ENCODE data around the gene EID2.

The EID2 gene

GRCh38 chr19:39542206-39542605, 2.2 kb upstream of the EID2 start:
- no peak for TF ChIP-seq Cebpa-rat (IDR thresholded peaks at IDR 0.05)
- Histone ChIP-seq H3K27ac (no peak overlapping the region), H3K9me3 (no peaks in the 10 kb centered on the region), H3K36me3 (peaks cover 4% of the 10 kb centered on the region; the same call in 1 of the 2 replicates), H3K4me3 (no peak overlapping the region), H3K9ac (no peak overlapping the region), H3K4me1 (peaks cover 30% of the 10 kb centered on the region), H4K20me1 (peaks cover 25% of the 10 kb centered on the region), H3K4me2 (peak overlapping the region; percentile 26; the same call in 1 of the 2 replicates), H3K27me3 (no peaks in the 10 kb centered on the region)

- Histone ChIP-seq H3K4me2 (peak overlapping the region; percentile 27; the same call in 1 of the 2 replicates), H3K27ac (no peak overlapping the region), H3K27me3 (no peaks in the 10 kb centered on the region), H3K36me3 (peaks cover 8% of the 10 kb centered on the region; the same call in 1 of the 2 replicates), H4K20me1 (peaks cover 36% of the 10 kb centered on the region), H3K4me1 (peaks cover 30% of the 10 kb centered on the region), H3K4me3 (peak overlapping the region; percentile 83), H3K9me3 (no peaks in the 10 kb centered on the region), H3K9ac (peak overlapping the region; percentile 95; the same call in 1 of the 2 replicates)
- TF ChIP-seq Cebpa-rat (IDR thresholded peaks at IDR 0.05) = no peak
Measured at GRCh38 chr19:39540333-39540673, 342 bp upstream of the EID2 start.

- peaks cover 8% of the 10 kb centered on the region; the same call in 1 of the 2 replicates for H3K36me3 ChIP-seq
- H3K4me3 ChIP-seq = peak overlapping the region; percentile 83
- TF ChIP-seq Cebpa-rat (IDR thresholded peaks at IDR 0.05) = no peak
- no peaks in the 10 kb centered on the region for H3K9me3 ChIP-seq
- peaks cover 22% of the 10 kb centered on the region for H3K4me1 ChIP-seq
- H3K4me2 ChIP-seq = peak overlapping the region; percentile 83
- H3K27me3 ChIP-seq = no peaks in the 10 kb centered on the region
- peak overlapping the region; percentile 93 for H3K27ac ChIP-seq
- peaks cover 36% of the 10 kb centered on the region for H4K20me1 ChIP-seq
- peak overlapping the region; percentile 95 for H3K9ac ChIP-seq
Measured at GRCh38 chr19:39539165-39539517, 820 bp downstream of the EID2 start.

GRCh38 chr19:39533791-39534190, 6.2 kb downstream of the EID2 start:
- Histone ChIP-seq H3K27ac (no peak overlapping the region), H3K4me2 (no peak overlapping the region), H4K20me1 (peaks cover 52% of the 10 kb centered on the region), H3K9ac (no peak overlapping the region), H3K36me3 (peaks cover 13% of the 10 kb centered on the region), H3K9me3 (no peaks in the 10 kb centered on the region), H3K4me3 (no peak overlapping the region), H3K27me3 (no peaks in the 10 kb centered on the region), H3K4me1 (peaks cover 34% of the 10 kb centered on the region)
- no peak for TF ChIP-seq Cebpa-rat (IDR thresholded peaks at IDR 0.05)

- TF ChIP-seq Cebpa-rat (IDR thresholded peaks at IDR 0.05) = no peak
- no peak overlapping the region for H3K9ac ChIP-seq
- no peak overlapping the region for H3K4me2 ChIP-seq
Measured at GRCh38 chr19:39533003-39533512, 6.9 kb downstream of the EID2 start.

GRCh38 chr19:39532233-39533002, 7.5 kb downstream of the EID2 start, which contains the start of gene EID2B:
TSS of gene EID2B (minus strand) at chr19:39532852. CDS start at chr19:39532802, 50 bp downstream.
- Histone ChIP-seq H3K4me3 (peak within 1 kb of the TSS; percentile 100), H3K9ac (peak within 1 kb of the TSS; percentile 92), H3K27ac (peak within 1 kb of the TSS; percentile 83), H4K20me1 (peaks cover 39% of the 10 kb centered on the region), H3K36me3 (peaks cover 11% of the 10 kb centered on the region), H3K9me3 (no peaks in the 10 kb centered on the region), H3K4me1 (peaks cover 24% of the 10 kb centered on the region), H3K4me2 (peak within 1 kb of the TSS; percentile 92), H3K27me3 (no peaks in the 10 kb centered on the region)
- no peak for TF ChIP-seq Cebpa-rat (IDR thresholded peaks at IDR 0.05)

More at GRCh38 chr19:39533003-39533512, 6.9 kb downstream of the EID2 start:
- no peak overlapping the region for H3K27ac ChIP-seq
- peaks cover 45% of the 10 kb centered on the region for H4K20me1 ChIP-seq
- peaks cover 13% of the 10 kb centered on the region for H3K36me3 ChIP-seq
- H3K4me3 ChIP-seq = peak overlapping the region; percentile 100
- peaks cover 27% of the 10 kb centered on the region for H3K4me1 ChIP-seq
- no peaks in the 10 kb centered on the region for H3K9me3 ChIP-seq
- H3K27me3 ChIP-seq = no peaks in the 10 kb centered on the region

GRCh38 chr19:39531834-39532232, 8.1 kb downstream of the EID2 start:
- no peak for TF ChIP-seq Cebpa-rat (IDR thresholded peaks at IDR 0.05)
- H3K27ac ChIP-seq = peak overlapping the region; percentile 83

GRCh38 chr19:39525205-39525604, 14.8 kb downstream of the EID2 start:
- TF ChIP-seq Cebpa-rat (IDR thresholded peaks at IDR 0.05) = no peak
- no peak overlapping the region for H3K27ac ChIP-seq
- H3K9ac ChIP-seq = no peak overlapping the region
- 0 out of 2 replicates have a peak, but pooled peaks cover 5% of the 10 kb centered on the region for H3K4me1 ChIP-seq
- H3K9me3 ChIP-seq = no peaks in the 10 kb centered on the region
- no peak overlapping the region for H3K4me2 ChIP-seq
- H3K27me3 ChIP-seq = no peaks in the 10 kb centered on the region
- peaks cover 5% of the 10 kb centered on the region; the same call in 1 of the 2 replicates for H3K36me3 ChIP-seq
- H4K20me1 ChIP-seq = peaks cover 7% of the 10 kb centered on the region
- no peak overlapping the region for H3K4me3 ChIP-seq

More at GRCh38 chr19:39531834-39532232, 8.1 kb downstream of the EID2 start:
- peaks cover 33% of the 10 kb centered on the region for H4K20me1 ChIP-seq
- peak overlapping the region; percentile 92 for H3K9ac ChIP-seq
- peak overlapping the region; percentile 100 for H3K4me3 ChIP-seq
- no peaks in the 10 kb centered on the region for H3K27me3 ChIP-seq
- H3K9me3 ChIP-seq = no peaks in the 10 kb centered on the region
- H3K4me1 ChIP-seq = peaks cover 24% of the 10 kb centered on the region
- H3K36me3 ChIP-seq = peaks cover 6% of the 10 kb centered on the region
- peak overlapping the region; percentile 92 for H3K4me2 ChIP-seq

- H3K36me3 ChIP-seq = no peaks in the 10 kb centered on the region
- H3K4me2 ChIP-seq = no peak overlapping the region
- no peaks in the 10 kb centered on the region for H3K27me3 ChIP-seq
- H3K9ac ChIP-seq = no peak overlapping the region
- no peaks in the 10 kb centered on the region; the same call in 1 of the 2 replicates for H4K20me1 ChIP-seq
- no peak for TF ChIP-seq Cebpa-rat (IDR thresholded peaks at IDR 0.05)
- H3K4me1 ChIP-seq = peaks cover 5% of the 10 kb centered on the region
- H3K27ac ChIP-seq = no peak overlapping the region
- no peaks in the 10 kb centered on the region for H3K9me3 ChIP-seq
- H3K4me3 ChIP-seq = no peak overlapping the region
Measured at GRCh38 chr19:39524495-39524894, 15.5 kb downstream of the EID2 start.
